ENCODE data around the gene PRPSAP1.

GRCh38 chr17:76397184-76397583, 43.5 kb upstream of the PRPSAP1 start:
- TF ChIP-seq POLR2A (IDR thresholded peaks at IDR 0.05) (no peak), CTCF (IDR thresholded peaks at IDR 0.05) (no peak), POLR2AphosphoS5 (IDR thresholded peaks at IDR 0.05; ENCODE audit: insufficient read depth in 1 of 2, low read depth in 1 of 2) (no peak)

Measured in vagina (tissue), 2 donors.